Motor neuron (in vitro differentiated cells): Measurements from ENCODE around the gene FRG2. TPM values are rescaled to one million over a fixed set of nuclear protein-coding genes. Genes with fewer than 3 reads are reported as not detected.
A peak's percentile ranks its signal among the peaks of the same experiment; 100 is the strongest.
"Not testable (repeated sequence)": the region's sequence is repeated elsewhere in the genome, so short reads cannot be mapped to it uniquely, and the experiment has no call there.

ENCODE experiments used
- ATAC-seq, 8 experiments: fragments of 200-7000 bp; cut with Tn5 transposase; replicated peaks in 6 of 8; 2 replicates each; pipeline ENCODE4 v1.8.0; 2021; ENCODE audit warnings: mild to moderate bottlenecking in 8 of 8, moderate library complexity in 8 of 8
- H3K27ac ChIP-seq, 2 donors: fragments of 250-450 bp; sonication (Bioruptor Pico); 2 replicates each; pipeline ENCODE4 v1.9.0; 2021; ENCODE audit warnings: antibody characterized with exemption in 2 of 2, mild to moderate bottlenecking in 2 of 2, moderate library complexity in 1 of 2
- H3K4me1 ChIP-seq, 2 donors: fragments of 250-450 bp; sonication (Bioruptor Pico); replicated peaks in 1 of 2; 2 replicates each; pipeline ENCODE4 v1.6.1; 2021; ENCODE audit warnings: antibody characterized with exemption in 2 of 2, mild to moderate bottlenecking in 2 of 2, moderate library complexity in 1 of 2
- H3K4me3 ChIP-seq, 5 donors: fragments of 250-450 bp; sonication (Bioruptor Pico); 2 replicates each; pipeline ENCODE4 v1.9.0; 2021; ENCODE audit warnings: antibody characterized with exemption in 5 of 5, mild to moderate bottlenecking in 5 of 5, moderate library complexity in 4 of 5
- WGBS, 10 experiments: fragments of 450-650 bp; shearing (Covaris generic); methylation state at CpG; one replicate each; pipeline ENCODE4 v1.0.0; 2022; 5-methylcytosine and 5-hydroxymethylcytosine counted together
- in situ Hi-C, 9 experiments: fragments of 400-800 bp; cut with MboI; loops; one replicate each; pipeline ENCODE4 v1.15.0; 2021; ENCODE audit warnings: low sequenced_read_pairs in 9 of 9, low pct_unique_long_range_greater_than_20kb in 2 of 9; ENCODE audit not compliant: unreplicated experiment in 9 of 9
- total RNA-seq, 8 experiments: library from RNA; unstranded; fragments of 300-600 nt; gene quantifications; 2 replicates each; pipeline versions ENCODE4 v1.2.3 to v1.2.4, GENCODE V29; 2022

FRG2 gene
- total RNA-seq = under 1 TPM in 2 of 8 experiments, not detected in 6; 0.15 to 0.19 TPM

DNA sequence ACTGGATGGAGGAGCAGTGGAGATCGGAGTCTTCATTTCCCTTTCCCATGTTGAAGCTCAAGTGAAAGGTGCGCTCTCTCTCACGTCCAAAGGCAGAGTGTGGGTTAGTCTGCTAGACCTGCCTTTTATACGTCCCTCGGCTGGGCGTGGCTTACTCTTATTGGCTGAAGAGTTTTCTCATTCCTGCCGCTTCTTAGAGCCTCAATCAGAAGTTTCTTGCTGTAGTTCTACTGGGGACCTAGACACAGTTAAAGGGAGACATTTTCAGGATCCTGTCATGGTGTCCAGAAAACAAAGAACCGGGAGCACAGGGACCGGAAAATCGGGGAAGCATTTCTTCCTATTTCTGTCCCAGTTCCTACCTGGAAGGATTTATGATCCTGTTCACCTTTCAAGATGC, at the start of gene FRG2:
Gene FRG2, minus strand, starts transcription at position 101 of the 400 bp plus-strand sequence. Its CDS starts 52 bp downstream, at position 49.
- H3K27ac ChIP-seq, H3K4me3 ChIP-seq, H3K4me1 ChIP-seq, in situ Hi-C loops, ATAC-seq: not testable (repeated sequence)
- WGBS, 10 experiments = no CpG with 5 or more reads among the region's 10 CpGs

DNA sequence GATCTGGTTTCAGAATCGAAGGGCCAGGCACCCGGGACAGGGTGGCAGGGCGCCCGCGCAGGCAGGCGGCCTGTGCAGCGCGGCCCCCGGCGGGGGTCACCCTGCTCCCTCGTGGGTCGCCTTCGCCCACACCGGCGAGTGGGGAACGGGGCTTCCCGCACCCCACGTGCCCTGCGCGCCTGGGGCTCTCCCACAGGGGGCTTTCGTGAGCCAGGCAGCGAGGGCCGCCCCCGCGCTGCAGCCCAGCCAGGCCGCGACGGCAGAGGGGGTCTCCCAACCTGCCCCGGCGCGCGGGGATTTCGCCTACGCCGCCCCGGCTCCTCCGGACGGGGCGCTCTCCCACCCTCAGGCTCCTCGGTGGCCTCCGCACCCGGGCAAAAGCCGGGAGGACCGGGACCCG, 41.3 kb upstream of the FRG2 start:
- in situ Hi-C loops, H3K27ac ChIP-seq, H3K4me1 ChIP-seq, H3K4me3 ChIP-seq, ATAC-seq: not testable (repeated sequence)
- WGBS, 10 experiments = 60 to 93% (median 78%) methylated on average over 1 to 36 of the region's 45 CpGs; no CpG with 5 or more reads in 3 of the 10 experiments

DNA sequence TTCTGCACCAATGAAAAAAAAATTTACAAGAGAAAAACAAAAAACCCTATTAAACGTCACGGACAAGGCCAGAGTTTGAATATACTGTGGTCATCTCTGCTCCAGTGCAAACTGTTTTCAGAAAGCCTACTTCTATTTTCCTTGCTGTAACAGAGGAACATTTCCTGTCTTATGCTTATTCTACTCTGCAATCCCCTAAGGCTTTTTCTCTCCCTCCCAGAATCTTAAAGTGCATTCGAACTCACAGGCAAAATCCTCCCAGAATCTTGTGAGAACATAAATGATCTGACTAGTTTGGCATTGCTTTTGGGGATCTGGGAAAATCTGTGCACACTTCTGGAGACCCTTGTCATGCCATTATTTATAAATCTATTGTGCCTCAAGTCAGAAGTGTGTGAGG, 37.7 kb upstream of the FRG2 start:
- H3K4me3 ChIP-seq, H3K4me1 ChIP-seq, in situ Hi-C loops, H3K27ac ChIP-seq: not testable (repeated sequence)
- ATAC-seq = peak in 1 of 8 experiments; percentile 52
- WGBS, 10 experiments = 27 to 43% methylated on average over 1 to 3 of the region's 3 CpGs; no CpG with 5 or more reads in 8 of the 10 experiments

DNA sequence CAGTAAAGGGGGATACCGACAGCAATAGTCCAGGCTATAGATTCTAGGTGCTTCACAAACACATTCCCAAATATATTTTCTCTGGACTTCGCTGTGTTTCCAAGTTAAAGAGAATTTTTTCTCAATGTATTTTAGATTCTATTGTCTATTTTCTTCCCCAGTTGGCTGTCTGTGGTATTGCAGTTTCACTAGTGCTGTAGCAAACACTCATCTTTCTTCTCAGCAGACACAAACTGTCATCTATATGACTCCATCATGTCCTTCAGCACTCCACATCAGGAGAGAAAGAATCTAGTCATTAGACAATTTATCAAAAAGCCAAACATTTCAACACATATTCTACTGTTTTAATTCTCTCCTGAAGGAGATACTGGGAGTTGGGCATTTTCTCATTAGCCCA, 37.3 kb upstream of the FRG2 start, which contains the start of gene DBET:
Gene DBET, plus strand, starts transcription at position 161 of the 400 bp plus-strand sequence.
- H3K4me1 ChIP-seq, H3K4me3 ChIP-seq, H3K27ac ChIP-seq, in situ Hi-C loops: not testable (repeated sequence)
- peak in 2 of 8 experiments; percentile 31 to 85 for ATAC-seq
- WGBS, 10 experiments = 17% methylated on average over 1 of the region's 2 CpGs; no CpG with 5 or more reads in 9 of the 10 experiments

DNA sequence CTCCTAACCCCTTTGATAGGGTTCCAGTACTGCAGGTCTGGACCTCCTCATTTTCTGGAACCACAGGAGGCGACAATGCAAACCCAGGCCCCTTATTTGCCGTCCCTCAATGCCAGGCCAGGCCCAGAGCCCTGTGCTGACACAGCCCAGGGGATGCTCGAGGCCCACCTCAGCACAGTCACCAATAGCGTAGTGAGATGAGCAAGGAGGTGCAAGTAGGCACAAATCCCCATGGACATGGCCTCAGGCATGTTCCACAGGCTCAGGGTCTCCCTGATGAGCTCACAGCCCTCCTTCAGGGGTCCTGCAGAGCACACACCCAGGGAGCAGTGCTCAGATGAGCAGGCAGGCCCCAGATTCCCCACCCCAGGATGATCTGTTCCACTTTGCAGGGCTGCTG, 31.9 kb upstream of the FRG2 start:
- in situ Hi-C loops, H3K4me3 ChIP-seq, H3K4me1 ChIP-seq, ATAC-seq, H3K27ac ChIP-seq: not testable (repeated sequence)
- WGBS, 10 experiments = no CpG with 5 or more reads among the region's 4 CpGs

DNA sequence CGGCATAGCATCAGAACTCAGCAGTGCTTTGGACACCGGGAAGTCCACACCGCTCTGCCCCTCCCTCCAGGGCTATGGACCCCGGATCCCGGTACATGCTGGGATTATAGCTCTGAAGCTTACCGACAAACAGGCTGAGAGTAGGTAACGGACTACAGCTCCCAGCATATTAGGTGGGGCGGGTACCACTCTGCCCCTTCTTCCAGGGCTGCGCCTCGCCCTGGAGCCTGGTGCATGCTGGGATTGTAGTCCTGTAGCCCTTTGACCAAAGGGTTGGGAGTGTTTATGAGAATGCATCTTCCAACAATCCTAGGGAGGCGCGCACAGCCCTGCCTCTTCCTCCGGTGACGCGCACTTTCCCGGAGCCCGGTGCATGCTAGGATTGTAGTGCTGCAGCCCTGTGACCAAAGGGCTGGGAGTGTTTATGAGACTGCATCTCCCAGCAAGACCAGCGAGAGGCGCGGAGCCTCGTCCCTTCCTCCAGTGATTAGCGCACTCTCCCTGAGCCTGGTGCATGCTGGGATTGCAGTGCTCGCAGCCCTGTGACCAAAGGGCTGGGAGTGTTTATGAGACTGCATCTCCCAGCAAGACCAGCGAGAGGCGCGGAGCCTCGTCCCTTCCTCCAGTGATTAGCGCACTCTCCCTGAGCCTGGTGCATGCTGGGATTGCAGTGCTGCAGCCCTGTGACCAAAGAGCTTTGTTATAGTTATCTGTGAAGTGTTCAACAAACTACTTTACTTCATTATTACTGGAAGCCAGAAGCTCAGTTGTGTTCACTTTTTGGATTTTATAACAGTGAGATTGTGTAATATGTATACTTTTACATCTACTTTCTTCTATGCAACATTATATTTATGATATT, 22.6 kb upstream of the FRG2 start:
- WGBS, 10 experiments = no CpG with 5 or more reads among the region's 28 CpGs
- ATAC-seq = peak in 3 of 8 experiments; percentile 33 to 98 (median 55)
- H3K27ac ChIP-seq, H3K4me1 ChIP-seq, H3K4me3 ChIP-seq, in situ Hi-C loops: not testable (repeated sequence)

DNA sequence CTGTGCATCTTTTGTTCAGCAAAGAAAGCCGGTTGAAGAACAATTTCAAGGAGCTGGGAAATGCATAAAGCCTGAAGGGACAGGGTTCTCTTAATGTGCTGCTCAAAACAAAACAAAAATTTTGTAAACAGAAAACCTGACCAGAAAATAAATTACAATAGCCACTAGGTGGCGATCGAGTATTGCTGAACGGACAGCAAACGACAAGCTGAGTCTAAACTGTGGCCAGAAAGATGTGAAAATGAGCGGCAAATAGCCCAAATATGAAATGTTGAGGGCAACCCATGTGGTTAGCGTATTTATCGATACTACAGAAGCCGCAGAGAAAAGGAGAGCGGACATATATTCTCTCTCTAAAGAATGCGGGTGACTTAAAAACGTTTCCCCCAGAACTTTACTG, 20.6 kb upstream of the FRG2 start:
- not testable (repeated sequence) for ATAC-seq
- WGBS, 10 experiments = no CpG with 5 or more reads among the region's 12 CpGs

DNA sequence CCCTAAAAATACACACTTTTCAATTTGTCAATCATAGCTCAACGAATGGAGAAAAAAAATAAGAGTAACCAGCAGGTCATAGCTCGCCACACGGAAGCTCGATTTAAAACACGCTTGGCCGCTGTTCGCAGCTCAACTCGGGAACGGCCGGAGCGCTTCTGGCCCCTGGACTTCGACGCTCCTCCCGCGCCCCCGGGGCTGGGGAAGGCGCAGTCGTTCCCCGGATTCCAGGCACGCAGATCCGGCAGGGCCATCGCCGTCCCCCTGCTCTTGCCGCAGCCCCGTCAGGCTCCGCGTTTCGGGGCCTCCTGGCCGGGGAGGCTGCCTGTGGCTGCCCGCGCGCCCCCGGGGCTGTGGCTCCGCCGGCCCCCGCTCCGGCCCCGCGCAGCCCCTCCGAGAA, 13.8 kb upstream of the FRG2 start:
- H3K27ac ChIP-seq, ATAC-seq, H3K4me3 ChIP-seq, H3K4me1 ChIP-seq, in situ Hi-C loops: not testable (repeated sequence)
- WGBS, 10 experiments = no CpG with 5 or more reads among the region's 40 CpGs

More for the DNA sequence above, 20.6 kb upstream of the FRG2 start:
- in situ Hi-C loops, H3K27ac ChIP-seq, H3K4me3 ChIP-seq, H3K4me1 ChIP-seq: not testable (repeated sequence)

DNA sequence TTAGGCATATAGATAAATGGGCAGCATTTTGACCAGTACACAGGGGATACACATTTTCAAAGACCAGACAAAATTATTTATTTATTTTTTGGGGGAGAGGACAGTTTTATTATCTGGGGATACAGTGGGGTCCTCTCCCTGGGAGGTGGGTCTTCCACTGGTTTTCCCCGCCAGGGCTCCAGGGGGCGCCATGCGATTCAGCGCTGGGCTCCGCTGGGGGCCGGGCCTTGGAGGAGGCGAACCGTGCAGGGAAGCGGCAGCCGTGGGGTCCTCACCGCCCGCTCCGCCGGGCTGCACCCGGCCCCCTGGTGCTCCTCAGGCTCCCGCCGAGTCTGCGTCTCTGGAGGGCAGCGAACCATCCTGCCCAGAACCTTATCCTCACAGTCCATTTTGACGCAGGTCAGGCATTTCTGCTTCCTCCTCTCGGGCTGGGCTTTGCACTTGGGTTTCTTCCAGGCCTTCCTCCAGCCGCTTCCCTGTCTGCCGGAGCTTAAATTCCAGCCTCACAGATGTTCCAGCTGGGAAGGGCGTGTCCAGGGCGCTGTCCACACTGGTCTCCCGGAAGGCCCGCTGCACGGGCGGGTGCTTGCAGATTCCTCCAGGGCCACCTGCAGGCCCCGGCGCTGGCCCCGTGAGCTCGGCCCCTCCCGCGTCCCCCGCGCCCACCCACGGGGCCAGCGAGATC, 10.8 kb upstream of the FRG2 start:
- in situ Hi-C loops, H3K4me1 ChIP-seq, H3K4me3 ChIP-seq, H3K27ac ChIP-seq: not testable (repeated sequence)
- WGBS, 10 experiments = no CpG with 5 or more reads among the region's 39 CpGs
- peak in 3 of 8 experiments; percentile 21 to 47 (median 25) for ATAC-seq

DNA sequence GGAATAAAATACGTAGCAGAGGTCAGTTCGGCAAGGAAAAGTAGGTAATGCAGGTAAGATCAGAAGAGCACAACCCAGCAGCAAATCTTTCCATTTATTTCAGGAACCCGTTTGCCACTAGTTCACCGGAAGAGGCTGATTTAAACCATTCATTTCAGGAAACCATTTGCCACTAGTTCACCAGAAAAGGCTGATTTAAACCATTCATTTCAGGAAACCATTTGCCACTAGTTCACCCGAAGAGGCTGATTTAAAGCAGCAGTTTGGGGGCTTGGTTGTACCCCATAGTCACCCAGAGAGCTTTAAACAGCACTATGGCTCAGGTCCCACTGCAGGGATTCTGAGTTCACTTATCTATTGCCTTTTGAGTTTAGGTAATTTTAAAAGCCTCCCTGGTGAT, 4.2 kb upstream of the FRG2 start:
- in situ Hi-C loops = not testable (repeated sequence)

DNA sequence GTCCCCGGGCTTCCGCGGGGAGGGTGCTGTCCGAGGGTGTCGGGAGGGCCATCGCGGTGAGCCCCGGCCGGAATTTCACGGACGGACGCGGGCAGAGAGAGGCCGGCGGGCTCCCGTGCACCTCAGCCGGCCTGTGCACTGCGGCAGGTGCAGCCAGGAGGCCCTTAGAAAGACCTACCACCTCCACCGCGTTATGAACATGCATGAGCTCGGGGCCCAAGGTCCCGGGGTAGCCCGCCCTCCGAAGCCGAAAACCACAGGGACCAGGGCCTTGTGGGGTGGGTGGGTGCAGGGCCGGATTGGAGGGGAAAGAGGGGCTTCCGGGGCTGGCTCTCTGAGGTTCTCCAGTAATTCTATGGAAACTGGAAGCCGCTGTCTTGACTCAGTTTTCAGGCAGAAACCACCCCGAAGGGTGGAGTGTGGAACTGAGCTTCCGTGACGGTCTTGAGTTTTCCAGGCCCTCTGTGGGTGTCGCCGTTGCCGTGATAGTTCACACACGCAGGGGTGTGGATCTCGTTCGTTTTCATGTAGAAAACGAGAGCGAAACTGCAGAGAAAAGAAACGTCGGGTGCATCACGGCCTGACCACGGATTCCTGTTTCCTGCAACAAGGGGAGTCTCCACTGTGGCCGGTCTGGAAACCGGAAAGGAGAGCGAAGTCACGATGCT, 4.3 kb downstream of the FRG2 start:
- 15 to 56% (median 30%) methylated on average over 3 to 10 of the region's 47 CpGs; no CpG with 5 or more reads in 6 of the 10 experiments for WGBS, 10 experiments
- H3K27ac ChIP-seq, in situ Hi-C loops, H3K4me1 ChIP-seq, ATAC-seq, H3K4me3 ChIP-seq: not testable (repeated sequence)

More for the DNA sequence above, 4.2 kb upstream of the FRG2 start:
- not testable (repeated sequence) for H3K27ac ChIP-seq, H3K4me3 ChIP-seq, ATAC-seq, H3K4me1 ChIP-seq
- WGBS, 10 experiments = no CpG with 5 or more reads among the region's 5 CpGs

DNA sequence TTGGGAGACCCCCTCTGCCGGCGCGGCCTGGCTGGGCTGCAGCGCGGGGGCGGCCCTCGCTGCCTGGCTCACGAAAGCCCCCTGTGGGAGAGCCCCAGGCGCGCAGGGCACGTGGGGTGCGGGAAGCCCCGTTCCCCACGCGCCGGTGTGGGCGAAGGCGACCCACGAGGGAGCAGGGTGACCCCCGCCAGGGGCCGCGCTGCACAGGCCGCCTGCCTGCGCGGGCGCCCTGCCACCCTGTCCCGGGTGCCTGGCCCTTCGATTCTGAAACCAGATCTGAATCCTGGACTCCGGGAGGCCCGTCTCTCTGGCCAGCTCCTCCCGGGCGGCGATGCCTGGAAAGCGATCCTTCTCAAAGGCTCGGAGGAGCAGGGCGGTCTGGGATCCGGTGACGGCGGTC, 5.1 kb downstream of the FRG2 start:
- H3K4me1 ChIP-seq, H3K27ac ChIP-seq, H3K4me3 ChIP-seq, in situ Hi-C loops, ATAC-seq: not testable (repeated sequence)
- WGBS, 10 experiments = 40% methylated on average over 3 of the region's 39 CpGs; no CpG with 5 or more reads in 9 of the 10 experiments
